Stimulated activated naive B cell treated with anti-CD40 and anti-IgM and Interleukin-4, amounts not matched to agents 10 μg/mL and 1 μg/mL and 100 μg/mL, for 72 hours (primary cell): Measurements from ENCODE around the gene SNCB.
"Not testable (repeated sequence)": the region's sequence is repeated elsewhere in the genome, so short reads cannot be mapped to it uniquely, and the experiment has no call there.

Experiments used
- ATAC-seq, 2 donors: fragments of 150-1000 bp; cut with Tn5 transposase; replicated peaks; 2 replicates each; pipeline ENCODE4 v1.10.0; 2021; ENCODE audit warnings: moderate library complexity in 1 of 2
- DNase-seq: peaks from one replicate; pipeline ENCODE4 v3.0.0; 2021
- H3K27ac Mint-ChIP-seq: one replicate; pipeline ENCODE4 v1.8.0; 2022; ENCODE audit warnings: mild to moderate bottlenecking, mixed read lengths
- H3K27me3 Mint-ChIP-seq, 2 donors: one replicate each; pipeline ENCODE4 v1.8.0; 2022; ENCODE audit warnings: mixed read lengths in 2 of 2
- H3K36me3 Mint-ChIP-seq, 2 donors: one replicate each; pipeline ENCODE4 v1.8.0; 2022; ENCODE audit warnings: mixed read lengths in 2 of 2, mild to moderate bottlenecking in 1 of 2
- H3K4me1 Mint-ChIP-seq, 2 donors: one replicate each; pipeline ENCODE4 v1.8.0; 2022; ENCODE audit warnings: mixed read lengths in 2 of 2, mild to moderate bottlenecking in 1 of 2
- H3K4me3 Mint-ChIP-seq, 2 donors: one replicate each; pipeline ENCODE4 v1.8.0; 2022; ENCODE audit warnings: mild to moderate bottlenecking in 2 of 2, mixed read lengths in 2 of 2, moderate library complexity in 1 of 2
- H3K9me3 Mint-ChIP-seq, 2 donors: one replicate each; pipeline ENCODE4 v1.8.0; 2022; ENCODE audit warnings: mixed read lengths in 2 of 2, mild to moderate bottlenecking in 1 of 2

SNCB gene

DNA sequence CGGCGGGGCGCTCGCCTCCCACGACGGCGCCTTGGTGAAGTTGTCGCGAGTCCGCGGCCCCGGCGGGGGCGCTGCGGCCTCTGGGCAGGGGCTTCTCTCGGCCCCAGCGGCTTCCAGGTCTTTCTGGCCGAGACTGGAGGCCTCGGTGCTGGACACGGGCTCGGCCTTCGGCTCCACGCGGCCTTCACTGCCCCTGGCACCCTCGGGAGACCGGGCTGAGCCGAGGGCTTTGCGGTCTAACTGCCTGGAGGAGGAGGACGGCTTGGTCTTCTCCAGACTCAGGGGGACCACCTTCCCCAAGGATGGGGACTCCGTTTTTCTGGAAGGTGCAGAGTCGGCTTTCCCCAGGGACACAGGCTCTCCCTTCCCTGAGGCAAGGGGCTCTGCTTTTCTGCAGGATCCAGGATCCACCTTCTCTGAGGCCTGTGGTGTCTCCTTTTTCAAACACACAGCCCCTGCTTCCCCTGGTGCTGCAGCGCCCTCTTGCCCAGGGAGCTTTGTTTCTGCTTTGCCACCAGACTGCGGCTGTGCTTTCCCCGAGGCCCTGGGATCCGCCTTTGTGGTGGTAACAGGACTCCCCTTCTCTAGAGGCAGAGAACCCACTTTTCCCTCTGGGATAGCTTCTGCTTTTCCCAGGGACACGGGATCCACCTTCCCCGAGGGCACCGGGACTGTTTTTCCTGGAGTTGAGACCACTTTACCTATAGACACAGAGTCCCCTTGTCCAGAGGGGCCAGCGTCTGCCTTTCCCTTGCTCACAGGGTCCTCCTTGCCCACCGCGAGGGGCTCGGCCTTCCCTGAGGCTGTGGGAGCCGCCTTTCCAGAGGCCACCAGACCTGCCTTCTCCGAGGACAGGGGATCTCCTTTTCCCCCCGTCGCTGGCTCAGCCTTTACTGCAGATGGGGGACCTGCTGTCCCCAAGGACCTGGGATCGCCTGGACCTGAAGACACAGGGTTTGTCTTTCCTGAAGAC lies 32.6 kb downstream of the SNCB start:
- H3K4me3 Mint-ChIP-seq: peak overlapping the region; percentile 22 to 47
- no peak for DNase-seq
- peaks cover 24 to 36% of the 10 kb centered on the region in 2 donors for H3K27me3 Mint-ChIP-seq
- H3K9me3 Mint-ChIP-seq: no peaks in the 10 kb centered on the region
- ATAC-seq: no peak
- no peak overlapping the region for H3K27ac Mint-ChIP-seq
- peaks cover 5 to 12% of the 10 kb centered on the region in 2 donors for H3K4me1 Mint-ChIP-seq
- peaks cover 0 to 6% of the 10 kb centered on the region in 2 donors for H3K36me3 Mint-ChIP-seq

DNA sequence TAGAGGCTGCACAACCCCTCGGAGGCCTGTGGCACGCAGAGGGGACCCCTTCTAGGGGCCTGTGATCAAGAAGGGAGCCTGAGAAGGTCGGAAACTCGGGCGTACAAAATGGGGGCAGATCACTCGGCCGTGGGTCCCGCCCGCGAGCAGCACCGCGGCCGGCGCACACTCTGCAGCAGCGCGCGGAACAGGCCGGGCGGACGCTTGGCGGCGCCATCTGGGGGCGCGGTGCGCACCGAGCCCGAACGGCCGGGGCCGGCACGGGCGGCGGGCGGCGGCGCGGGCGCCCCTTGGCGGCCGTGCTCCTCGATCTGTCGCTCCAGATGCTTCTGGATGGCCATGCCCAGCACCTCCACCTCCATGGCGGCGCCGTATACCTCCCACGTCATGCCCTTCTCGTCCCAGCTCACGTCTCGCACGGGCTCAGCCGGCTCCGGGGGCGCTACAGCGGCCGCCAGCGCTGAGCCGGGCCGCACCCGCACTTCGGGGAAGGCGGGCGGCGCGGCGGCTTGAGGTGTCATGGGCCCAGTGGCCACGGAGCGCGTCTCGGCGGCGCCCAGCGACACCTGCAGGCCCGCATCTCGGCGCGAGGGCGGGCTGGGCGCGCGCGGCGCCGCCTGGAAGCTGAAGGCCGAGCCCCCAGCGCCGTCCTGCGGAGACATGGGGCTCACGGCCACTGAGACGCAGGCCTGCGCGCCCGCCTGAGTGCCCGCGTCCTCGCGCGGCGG lies 33.5 kb downstream of the SNCB start:
- H3K27me3 Mint-ChIP-seq: peaks cover 24 to 36% of the 10 kb centered on the region in 2 donors
- H3K4me3 Mint-ChIP-seq: peak overlapping the region; percentile 73 to 77

DNA sequence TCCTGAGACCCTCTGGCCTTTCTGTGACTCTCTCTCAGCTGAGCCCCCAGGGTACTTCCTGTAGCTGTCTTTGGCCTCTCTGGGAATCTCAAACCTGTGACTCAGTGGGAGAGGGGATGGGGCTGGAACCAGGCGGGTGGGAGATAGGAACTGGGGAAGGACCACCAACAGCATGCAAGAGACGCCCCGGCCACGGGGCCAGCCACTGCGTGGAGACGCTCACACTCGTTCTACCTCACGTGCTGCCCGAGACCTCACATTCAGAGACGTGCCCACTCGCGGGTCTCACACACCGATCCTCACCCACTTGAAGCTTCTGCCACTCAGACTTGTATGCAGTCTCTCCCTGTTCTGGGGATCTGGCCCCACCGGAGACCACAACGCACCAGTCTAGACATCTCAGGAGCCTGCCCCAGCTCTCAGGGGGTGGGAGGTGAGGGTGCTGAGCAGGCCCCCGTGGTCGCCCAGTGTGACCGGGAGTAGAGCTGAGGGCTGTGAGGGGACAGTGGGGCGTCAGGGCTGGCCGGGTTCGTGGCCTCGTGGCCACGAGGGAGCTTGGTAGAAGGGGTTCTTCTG lies 34.2 kb downstream of the SNCB start:
- DNase-seq (no peak), ATAC-seq (peak in 1 of 2 donors; percentile 5)
- Mint-ChIP-seq H3K4me3 (peak overlapping the region; percentile 73 to 77), H3K27me3 (peaks cover 24 to 36% of the 10 kb centered on the region in 2 donors), H3K36me3 (peaks cover 0 to 6% of the 10 kb centered on the region in 2 donors), H3K9me3 (no peaks in the 10 kb centered on the region), H3K27ac (no peak overlapping the region), H3K4me1 (peaks cover 5 to 12% of the 10 kb centered on the region in 2 donors)

More for the DNA sequence above, 33.5 kb downstream of the SNCB start:
- Mint-ChIP-seq H3K9me3 (no peaks in the 10 kb centered on the region), H3K4me1 (peaks cover 5 to 12% of the 10 kb centered on the region in 2 donors), H3K27ac (no peak overlapping the region), H3K36me3 (peaks cover 0 to 6% of the 10 kb centered on the region in 2 donors)
- DNase-seq: no peak
- peak; percentile 84 to 87 for ATAC-seq

DNA sequence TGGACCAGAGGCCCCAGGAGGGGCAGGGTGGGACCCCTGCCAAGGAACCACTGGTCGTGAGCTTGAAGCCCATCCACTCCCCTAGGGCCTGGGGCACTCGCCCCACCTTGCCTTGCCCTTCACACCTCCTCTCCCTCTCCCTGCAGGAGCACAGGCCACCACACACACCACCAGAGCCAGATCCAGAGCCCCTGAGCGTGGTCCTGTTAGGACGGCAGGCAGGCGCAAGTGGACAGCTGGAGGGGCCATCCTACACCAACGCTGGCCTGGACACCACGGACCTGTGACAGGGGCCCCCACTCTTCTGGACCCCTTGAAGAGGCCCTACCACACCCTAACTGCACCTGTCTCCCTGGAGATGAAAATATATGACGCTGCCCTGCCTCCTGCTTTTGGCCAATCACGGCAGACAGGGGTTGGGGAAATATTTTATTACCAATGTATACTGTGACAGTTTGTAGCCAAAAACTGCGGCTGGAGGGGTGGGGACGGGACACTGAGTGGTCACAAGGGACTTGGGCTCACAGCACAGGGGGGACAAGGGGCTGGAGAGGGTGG lies 34.9 kb downstream of the SNCB start:
- peaks cover 24 to 36% of the 10 kb centered on the region in 2 donors for H3K27me3 Mint-ChIP-seq
- no peak overlapping the region for H3K27ac Mint-ChIP-seq
- ATAC-seq (no peak), DNase-seq (no peak)
- H3K36me3 Mint-ChIP-seq: peaks cover 0 to 6% of the 10 kb centered on the region in 2 donors
- H3K9me3 Mint-ChIP-seq: no peaks in the 10 kb centered on the region
- no peak overlapping the region for H3K4me3 Mint-ChIP-seq
- H3K4me1 Mint-ChIP-seq: peaks cover 5 to 12% of the 10 kb centered on the region in 2 donors

DNA sequence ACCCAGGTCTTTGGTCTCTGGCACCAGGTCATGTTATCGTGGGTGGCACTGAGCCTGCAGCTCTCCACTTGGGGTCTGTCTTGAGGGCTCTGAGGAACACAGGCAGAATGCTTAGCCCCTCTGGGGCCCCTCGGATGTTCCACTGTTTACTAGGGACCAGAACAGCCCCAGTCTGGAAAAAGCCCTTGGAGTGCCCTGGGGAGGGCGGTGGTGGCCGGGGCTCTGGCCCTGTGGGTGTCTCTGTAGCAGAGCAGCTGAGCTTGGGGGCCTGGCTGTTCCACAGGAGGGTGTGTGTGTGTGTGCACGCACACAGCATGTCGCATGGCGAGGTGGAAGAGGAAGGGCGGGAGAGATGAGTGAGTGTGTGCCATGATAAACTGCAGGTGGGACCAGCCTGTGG lies 35.8 kb downstream of the SNCB start:
- peaks cover 24 to 36% of the 10 kb centered on the region in 2 donors for H3K27me3 Mint-ChIP-seq
- H3K9me3 Mint-ChIP-seq: no peaks in the 10 kb centered on the region
- peaks cover 5 to 12% of the 10 kb centered on the region in 2 donors for H3K4me1 Mint-ChIP-seq
- H3K4me3 Mint-ChIP-seq: no peak overlapping the region
- no peak for ATAC-seq
- H3K27ac Mint-ChIP-seq: no peak overlapping the region
- no peak for DNase-seq
- peaks cover 0 to 6% of the 10 kb centered on the region in 2 donors for H3K36me3 Mint-ChIP-seq

DNA sequence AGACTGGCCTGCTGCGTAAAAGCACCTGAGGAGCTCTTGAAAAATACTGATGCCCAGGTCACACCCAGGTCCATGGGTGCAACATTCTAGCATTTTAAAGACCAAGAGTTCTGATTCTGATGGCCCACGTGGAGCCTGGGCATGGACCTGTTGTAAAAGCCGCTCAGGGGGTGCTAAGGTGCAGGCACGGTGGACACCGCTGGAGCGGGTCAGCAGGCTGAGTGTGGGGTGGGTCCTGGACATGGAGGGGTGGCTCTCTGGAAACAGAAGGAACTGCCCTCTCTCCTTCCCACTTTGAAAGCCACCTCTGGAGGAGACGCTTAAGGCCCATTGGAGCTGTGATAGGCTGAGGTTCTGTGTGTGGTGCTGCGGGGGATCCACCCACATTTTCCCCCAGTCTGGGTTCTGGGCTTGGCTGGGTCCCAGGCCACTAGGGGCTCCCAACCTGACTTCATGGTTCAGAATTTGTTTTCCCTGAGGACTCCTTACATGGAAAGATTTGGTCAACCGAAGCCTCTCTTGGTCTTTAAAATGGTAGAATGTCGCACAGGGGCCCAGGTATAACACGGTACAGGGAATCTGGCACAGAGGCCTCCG lies 37.0 kb downstream of the SNCB start:
- no peaks in the 10 kb centered on the region for H3K9me3 Mint-ChIP-seq
- H3K4me1 Mint-ChIP-seq: peaks cover 5 to 12% of the 10 kb centered on the region in 2 donors
- DNase-seq (no peak), ATAC-seq (no peak)
- no peak overlapping the region for H3K27ac Mint-ChIP-seq
- H3K4me3 Mint-ChIP-seq: no peak overlapping the region
- H3K27me3 Mint-ChIP-seq: peaks cover 18 to 29% of the 10 kb centered on the region in 2 donors
- H3K36me3 Mint-ChIP-seq: no peaks in the 10 kb centered on the region

DNA sequence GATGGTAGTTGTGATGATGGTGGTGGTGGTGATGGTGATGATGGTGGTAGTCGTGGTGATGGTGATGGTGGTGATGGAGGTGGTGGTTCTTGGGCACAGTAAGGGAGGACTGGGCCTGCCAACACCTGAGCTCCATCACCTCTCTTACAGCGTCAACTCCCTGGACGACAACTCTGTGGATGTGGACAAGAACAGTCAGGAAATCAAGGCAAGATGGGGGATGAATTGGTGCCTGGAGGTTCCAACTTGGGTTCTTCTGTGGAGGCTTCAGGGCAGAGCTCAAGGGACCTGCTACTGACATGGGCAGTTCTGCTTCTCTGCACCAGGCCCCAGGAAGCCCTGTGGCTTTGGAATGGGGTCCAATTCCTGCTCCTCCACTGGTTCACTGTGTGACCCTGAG lies 37.8 kb downstream of the SNCB start:
- no peak overlapping the region for H3K4me3 Mint-ChIP-seq
- no peak for ATAC-seq
- no peaks in the 10 kb centered on the region for H3K36me3 Mint-ChIP-seq
- H3K27me3 Mint-ChIP-seq: peaks cover 13 to 21% of the 10 kb centered on the region in 2 donors
- peaks cover 5 to 12% of the 10 kb centered on the region in 2 donors for H3K4me1 Mint-ChIP-seq
- DNase-seq: no peak
- no peaks in the 10 kb centered on the region for H3K9me3 Mint-ChIP-seq
- no peak overlapping the region for H3K27ac Mint-ChIP-seq

DNA sequence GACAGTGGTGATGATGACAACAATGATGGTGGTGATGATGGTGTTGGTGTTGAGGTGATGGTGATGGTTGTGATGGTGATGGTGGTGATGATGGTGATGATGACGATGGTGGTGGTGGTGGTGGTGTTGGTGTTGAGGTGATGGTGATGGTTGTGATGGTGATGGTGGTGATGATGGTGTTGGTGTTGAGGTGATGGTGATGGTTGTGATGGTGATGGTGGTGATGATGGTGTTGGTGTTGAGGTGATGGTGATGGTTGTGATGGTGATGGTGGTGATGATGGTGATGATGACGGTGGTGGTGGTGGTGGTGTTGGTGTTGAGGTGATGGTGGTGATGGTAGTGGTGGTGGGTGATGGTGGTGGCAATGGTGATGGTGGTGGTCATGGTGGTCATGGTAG lies 38.7 kb downstream of the SNCB start:
- H3K4me3 Mint-ChIP-seq, H3K36me3 Mint-ChIP-seq, H3K9me3 Mint-ChIP-seq, H3K27ac Mint-ChIP-seq, ATAC-seq, DNase-seq: not testable (repeated sequence)
- Mint-ChIP-seq H3K4me1 (peaks cover 5 to 11% of the 10 kb centered on the region in 2 donors), H3K27me3 (peaks cover 13 to 20% of the 10 kb centered on the region in 2 donors)

DNA sequence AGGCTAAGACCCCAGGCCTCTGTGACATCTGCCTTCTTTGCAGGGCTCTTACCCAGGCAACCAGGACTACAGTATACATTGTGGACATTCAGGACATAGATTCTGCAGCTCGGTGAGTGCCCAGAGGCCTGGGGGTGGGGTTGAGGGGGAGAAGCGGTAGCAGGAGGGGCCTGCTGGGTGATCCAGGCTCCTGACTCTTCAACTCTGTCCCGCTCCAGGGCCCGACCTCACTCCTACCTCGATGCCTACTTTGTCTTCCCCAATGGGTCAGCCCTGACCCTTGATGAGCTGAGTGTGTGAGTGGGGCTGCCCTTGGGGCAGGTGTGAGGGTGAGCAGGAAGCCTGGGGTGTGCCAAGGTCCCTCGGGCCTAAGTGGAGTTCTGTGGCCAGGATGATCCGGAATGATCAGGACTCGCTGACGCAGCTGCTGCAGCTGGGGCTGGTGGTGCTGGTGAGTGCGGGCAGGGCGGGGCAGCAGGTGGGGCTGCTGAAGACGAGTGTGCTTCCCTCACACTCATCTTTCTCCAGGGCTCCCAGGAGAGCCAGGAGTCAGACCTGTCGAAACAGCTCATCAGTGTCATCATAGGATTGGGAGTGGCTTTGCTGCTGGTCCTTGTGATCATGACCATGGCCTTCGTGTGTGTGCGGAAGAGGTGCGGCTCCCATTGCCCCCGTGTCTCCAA lies 40.2 kb downstream of the SNCB start:
- Mint-ChIP-seq H3K27ac (no peak overlapping the region), H3K9me3 (peaks cover 2 to 4% of the 10 kb centered on the region in 2 donors), H3K4me1 (peaks cover 0 to 4% of the 10 kb centered on the region in 2 donors), H3K4me3 (no peak overlapping the region), H3K27me3 (peaks cover 4 to 6% of the 10 kb centered on the region in 2 donors), H3K36me3 (peaks cover 3% of the 10 kb centered on the region in 2 donors)
- ATAC-seq (no peak), DNase-seq (no peak)

DNA sequence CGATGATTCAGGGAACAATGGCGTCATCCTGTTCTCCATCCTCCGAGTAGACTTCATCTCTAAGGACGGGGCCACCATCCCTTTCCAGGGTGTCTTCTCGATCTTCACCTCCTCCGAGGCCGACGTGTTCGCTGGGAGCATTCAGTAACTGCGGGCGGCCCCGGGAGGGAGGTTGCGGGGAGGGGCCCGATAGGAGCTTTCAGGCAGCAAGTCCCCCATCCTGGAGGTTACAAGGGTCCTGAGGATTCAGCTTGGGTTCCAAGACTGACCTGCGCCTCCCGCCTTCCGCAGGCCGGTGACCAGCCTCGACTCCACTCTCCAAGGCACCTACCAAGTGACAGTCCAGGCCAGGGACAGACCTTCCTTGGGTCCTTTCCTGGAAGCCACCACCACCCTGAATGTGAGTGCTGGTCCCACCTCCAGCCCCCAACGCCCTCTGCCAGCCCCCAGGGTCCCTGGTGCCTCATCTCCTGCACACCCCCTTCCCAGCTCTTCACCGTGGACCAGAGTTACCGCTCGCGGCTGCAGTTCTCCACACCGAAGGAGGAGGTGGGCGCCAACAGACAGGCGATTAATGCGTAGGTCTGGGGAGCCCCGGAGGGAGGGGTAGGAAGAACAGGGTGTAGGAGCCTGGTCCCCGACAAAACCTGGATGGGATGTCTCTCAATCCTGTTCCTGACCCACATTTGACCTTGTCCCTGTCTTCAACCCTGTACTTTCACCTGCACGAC lies 41.1 kb downstream of the SNCB start:
- ATAC-seq (no peak), DNase-seq (no peak)
- Mint-ChIP-seq H3K9me3 (peaks cover 2 to 4% of the 10 kb centered on the region in 2 donors), H3K27ac (no peak overlapping the region), H3K36me3 (peaks cover 3% of the 10 kb centered on the region in 2 donors), H3K27me3 (no peaks in the 10 kb centered on the region), H3K4me1 (no peaks in the 10 kb centered on the region), H3K4me3 (no peak overlapping the region)

DNA sequence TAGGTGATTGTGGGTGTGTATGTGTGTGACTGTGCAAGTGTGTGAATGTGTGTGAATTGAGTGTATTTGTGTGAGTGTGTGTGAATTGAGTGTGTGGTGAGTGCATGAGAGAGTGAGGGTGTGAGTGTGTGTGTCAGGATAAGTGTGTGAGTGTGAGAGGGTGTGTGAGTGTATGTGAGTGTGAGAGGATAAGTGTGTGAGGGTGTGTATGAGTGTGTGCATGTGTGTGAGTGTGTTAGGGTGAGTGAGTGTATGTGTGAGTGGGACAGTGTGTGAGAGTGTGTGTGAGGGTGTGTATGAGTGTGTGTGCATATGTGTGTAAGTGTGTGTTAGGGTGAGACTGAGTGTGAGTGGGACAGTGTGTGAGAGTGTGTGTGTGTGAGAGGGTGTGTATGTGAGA lies 42.0 kb downstream of the SNCB start:
- Mint-ChIP-seq H3K4me1 (no peaks in the 10 kb centered on the region), H3K4me3 (no peak overlapping the region), H3K27ac (no peak overlapping the region), H3K9me3 (peaks cover 4 to 8% of the 10 kb centered on the region in 2 donors), H3K27me3 (no peaks in the 10 kb centered on the region), H3K36me3 (peaks cover 9 to 11% of the 10 kb centered on the region in 2 donors)
- ATAC-seq: no peak
- DNase-seq: no peak

DNA sequence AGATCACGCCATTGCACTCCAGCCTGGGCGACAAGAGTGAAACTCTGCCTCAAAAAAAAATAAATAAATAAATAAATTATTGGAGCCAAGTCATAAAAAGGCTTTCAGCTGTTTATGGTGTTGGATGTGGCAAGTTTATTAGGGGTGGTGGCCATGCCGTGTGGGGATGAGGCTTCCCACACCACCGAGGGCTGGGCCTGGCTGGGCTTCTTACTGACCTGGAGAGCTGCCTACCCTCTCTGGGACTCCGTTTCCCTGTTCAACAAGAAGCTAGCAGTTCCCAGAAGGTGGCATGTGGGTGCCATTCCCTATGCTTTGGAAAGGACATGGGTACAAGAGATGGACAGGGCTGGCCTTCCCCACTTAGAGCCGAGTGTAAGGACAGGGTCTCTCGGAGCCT lies 42.9 kb downstream of the SNCB start:
- no peaks in the 10 kb centered on the region for H3K4me1 Mint-ChIP-seq
- no peak for DNase-seq
- H3K4me3 Mint-ChIP-seq: no peak overlapping the region
- peaks cover 4 to 8% of the 10 kb centered on the region in 2 donors for H3K9me3 Mint-ChIP-seq
- no peak overlapping the region for H3K27ac Mint-ChIP-seq
- no peak for ATAC-seq
- peaks cover 9 to 11% of the 10 kb centered on the region in 2 donors for H3K36me3 Mint-ChIP-seq
- H3K27me3 Mint-ChIP-seq: no peaks in the 10 kb centered on the region

DNA sequence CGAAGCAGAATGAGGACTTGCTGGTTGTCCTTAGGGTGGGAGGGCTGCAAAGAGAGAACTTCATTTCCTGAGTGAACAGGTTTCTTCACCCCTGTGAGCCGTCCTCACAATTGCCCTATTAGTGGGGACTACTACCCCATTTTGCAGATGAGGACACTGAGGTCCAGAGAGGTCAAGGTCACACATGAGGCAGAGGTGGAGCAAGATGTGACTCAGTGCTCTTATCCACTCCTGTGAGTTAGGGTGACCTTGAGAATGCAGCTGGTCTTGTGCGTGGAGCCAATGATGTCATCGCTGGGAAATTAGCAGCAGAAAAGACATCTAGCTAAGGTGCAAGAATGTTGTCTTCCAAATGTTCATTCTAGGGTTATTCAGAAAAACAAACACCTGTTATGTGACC lies 47.3 kb downstream of the SNCB start:
- H3K4me3 Mint-ChIP-seq: no peak overlapping the region
- ATAC-seq (no peak), DNase-seq (no peak)
- H3K27ac Mint-ChIP-seq: no peak overlapping the region
- peaks cover 1 to 2% of the 10 kb centered on the region in 2 donors for H3K4me1 Mint-ChIP-seq
- H3K27me3 Mint-ChIP-seq: no peaks in the 10 kb centered on the region
- H3K36me3 Mint-ChIP-seq: peaks cover 9 to 11% of the 10 kb centered on the region in 2 donors
- H3K9me3 Mint-ChIP-seq: peaks cover 4 to 8% of the 10 kb centered on the region in 2 donors
